Thoracic aorta (tissue), 2 donors: ENCODE results near the gene KCTD5. TPM values are rescaled to one million over a fixed set of nuclear protein-coding genes. Genes with fewer than 3 reads are reported as not detected.

Source experiments
- ATAC-seq: fragments of 150-250 bp; one replicate; pipeline ENCODE4 v1.8.0; 2017; ENCODE audit warnings: low read depth; ENCODE audit not compliant: insufficient number of reproducible peaks, low FRiP score
- DNase-seq: peaks from one replicate; pipeline ENCODE4 v3.0.0-alpha.2; 2020; ENCODE audit warnings: low spot score
- H3K27ac ChIP-seq, 2 donors: fragments of 200-600 bp; sonication (generic); 1 replicate in 1 of 2; 2 replicates in 1 of 2; pipeline ENCODE4 v1.5.1; 2016; ENCODE audit warnings: mild to moderate bottlenecking in 2 of 2, moderate library complexity in 2 of 2
- H3K27me3 ChIP-seq: fragments of 200-600 bp; sonication (generic); replicated peaks from 2 replicates; pipeline ENCODE4 v1.6.0; 2016; ENCODE audit warnings: mild to moderate bottlenecking; ENCODE audit not compliant: insufficient read depth
- H3K36me3 ChIP-seq: fragments of 200-600 bp; sonication (generic); one replicate; pipeline ENCODE4 v1.5.1; 2016
- H3K4me1 ChIP-seq, 2 donors: fragments of 200-600 bp; sonication (generic); 1 replicate in 1 of 2; 2 replicates in 1 of 2; pipeline versions ENCODE4 v1.5.1 to v1.6.0; 2016; ENCODE audit warnings: low read depth in 2 of 2, mild to moderate bottlenecking in 1 of 2; ENCODE audit not compliant: control insufficient read depth in 1 of 2
- H3K4me3 ChIP-seq: fragments of 200-600 bp; sonication (generic); 2 replicates; pipeline ENCODE4 v1.5.1; 2016; ENCODE audit warnings: mild to moderate bottlenecking
- H3K9me3 ChIP-seq: fragments of 200-600 bp; sonication (generic); 2 replicates; pipeline ENCODE4 v1.5.1; 2016
- total RNA-seq, 2 donors: library from RNA; depleted of rRNA; stranded (reverse); fragments of >200 nt; gene quantifications; one replicate each; pipeline versions ENCODE4 v1.1.0 to v1.2.3, GENCODE V29; 2016
- TF ChIP-seq, protein P1 (sequence below): fragments of 200-600 bp; sonication (generic); IDR thresholded peaks from one replicate; pipeline ENCODE4 v1.5.1; 2019; ENCODE audit warnings: antibody characterized with exemption

Gene KCTD5
- total RNA-seq, 2 donors from 2014 or later, result 13.8 to 19.2 TPM

DNA sequence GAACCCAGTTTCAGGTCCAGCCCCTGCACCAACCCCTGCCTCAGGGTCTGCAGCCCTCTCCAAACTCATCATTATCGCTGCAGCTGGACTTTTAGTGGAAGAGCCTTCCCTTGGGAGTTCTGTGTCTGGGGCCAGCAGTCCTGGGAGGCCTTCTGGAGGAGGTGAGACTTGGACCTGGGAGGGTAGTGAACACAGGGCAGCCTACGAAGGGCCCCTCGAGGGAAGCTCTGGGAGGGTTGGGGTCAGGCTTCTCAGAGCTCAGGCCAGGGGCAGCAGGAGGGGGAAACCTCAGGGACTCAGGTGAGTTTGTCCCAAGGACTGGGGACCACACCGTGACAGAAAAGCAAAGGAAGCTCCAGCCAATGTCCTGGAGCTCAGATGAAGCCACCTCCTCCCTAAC is 58.8 kb downstream of the KCTD5 start:
- Histone ChIP-seq H3K27me3 (no peaks in the 10 kb centered on the region), H3K4me1 (no peaks in the 10 kb centered on the region), H3K36me3 (no peaks in the 10 kb centered on the region), H3K4me3 (no peak overlapping the region), H3K27ac (no peak overlapping the region), H3K9me3 (no peaks in the 10 kb centered on the region)
- TF ChIP-seq, protein P1, sequence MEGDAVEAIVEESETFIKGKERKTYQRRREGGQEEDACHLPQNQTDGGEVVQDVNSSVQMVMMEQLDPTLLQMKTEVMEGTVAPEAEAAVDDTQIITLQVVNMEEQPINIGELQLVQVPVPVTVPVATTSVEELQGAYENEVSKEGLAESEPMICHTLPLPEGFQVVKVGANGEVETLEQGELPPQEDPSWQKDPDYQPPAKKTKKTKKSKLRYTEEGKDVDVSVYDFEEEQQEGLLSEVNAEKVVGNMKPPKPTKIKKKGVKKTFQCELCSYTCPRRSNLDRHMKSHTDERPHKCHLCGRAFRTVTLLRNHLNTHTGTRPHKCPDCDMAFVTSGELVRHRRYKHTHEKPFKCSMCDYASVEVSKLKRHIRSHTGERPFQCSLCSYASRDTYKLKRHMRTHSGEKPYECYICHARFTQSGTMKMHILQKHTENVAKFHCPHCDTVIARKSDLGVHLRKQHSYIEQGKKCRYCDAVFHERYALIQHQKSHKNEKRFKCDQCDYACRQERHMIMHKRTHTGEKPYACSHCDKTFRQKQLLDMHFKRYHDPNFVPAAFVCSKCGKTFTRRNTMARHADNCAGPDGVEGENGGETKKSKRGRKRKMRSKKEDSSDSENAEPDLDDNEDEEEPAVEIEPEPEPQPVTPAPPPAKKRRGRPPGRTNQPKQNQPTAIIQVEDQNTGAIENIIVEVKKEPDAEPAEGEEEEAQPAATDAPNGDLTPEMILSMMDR, result no peak
- DNase-seq (no peak), ATAC-seq (no peak)

DNA sequence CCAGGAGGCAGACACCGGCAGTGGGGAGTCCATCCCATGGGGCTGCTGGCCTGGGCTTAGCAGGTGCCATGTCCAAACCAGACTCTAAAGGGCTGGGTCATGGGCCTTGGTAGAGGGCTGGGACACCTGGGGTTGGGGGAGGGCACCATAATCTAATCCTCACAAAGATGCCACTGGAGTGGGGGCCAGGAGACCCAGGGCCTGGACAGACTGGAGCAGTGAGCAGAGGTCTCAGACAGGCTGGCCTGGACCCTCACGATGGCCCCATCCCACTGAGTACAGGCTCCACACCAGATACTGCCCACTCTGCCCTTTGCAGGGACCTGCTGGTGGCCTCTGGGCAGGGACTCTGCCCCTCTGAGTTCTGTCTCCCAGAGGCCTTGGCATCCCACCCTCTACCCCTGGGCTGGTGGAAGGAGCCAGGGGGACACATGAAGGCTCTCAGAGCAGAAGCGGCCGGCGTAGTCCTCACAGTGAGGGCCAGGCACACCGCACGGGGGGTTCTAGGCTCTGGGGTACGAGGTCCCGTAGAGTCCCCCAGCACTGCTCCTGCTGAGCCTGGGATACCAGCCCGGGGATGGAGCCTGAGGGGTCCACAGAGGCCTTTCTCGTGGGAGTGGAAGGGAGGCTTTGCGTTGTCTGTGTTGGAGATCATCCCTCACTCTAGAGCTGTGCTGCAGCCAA is 60.1 kb downstream of the KCTD5 start:
- no peaks in the 10 kb centered on the region for H3K36me3 ChIP-seq
- no peak for DNase-seq
- H3K4me1 ChIP-seq, result no peaks in the 10 kb centered on the region
- H3K27ac ChIP-seq, result no peak overlapping the region
- TF ChIP-seq, protein P1, result no peak
- no peaks in the 10 kb centered on the region for H3K9me3 ChIP-seq
- no peak for ATAC-seq
- H3K27me3 ChIP-seq, result no peaks in the 10 kb centered on the region
- H3K4me3 ChIP-seq, result no peak overlapping the region

DNA sequence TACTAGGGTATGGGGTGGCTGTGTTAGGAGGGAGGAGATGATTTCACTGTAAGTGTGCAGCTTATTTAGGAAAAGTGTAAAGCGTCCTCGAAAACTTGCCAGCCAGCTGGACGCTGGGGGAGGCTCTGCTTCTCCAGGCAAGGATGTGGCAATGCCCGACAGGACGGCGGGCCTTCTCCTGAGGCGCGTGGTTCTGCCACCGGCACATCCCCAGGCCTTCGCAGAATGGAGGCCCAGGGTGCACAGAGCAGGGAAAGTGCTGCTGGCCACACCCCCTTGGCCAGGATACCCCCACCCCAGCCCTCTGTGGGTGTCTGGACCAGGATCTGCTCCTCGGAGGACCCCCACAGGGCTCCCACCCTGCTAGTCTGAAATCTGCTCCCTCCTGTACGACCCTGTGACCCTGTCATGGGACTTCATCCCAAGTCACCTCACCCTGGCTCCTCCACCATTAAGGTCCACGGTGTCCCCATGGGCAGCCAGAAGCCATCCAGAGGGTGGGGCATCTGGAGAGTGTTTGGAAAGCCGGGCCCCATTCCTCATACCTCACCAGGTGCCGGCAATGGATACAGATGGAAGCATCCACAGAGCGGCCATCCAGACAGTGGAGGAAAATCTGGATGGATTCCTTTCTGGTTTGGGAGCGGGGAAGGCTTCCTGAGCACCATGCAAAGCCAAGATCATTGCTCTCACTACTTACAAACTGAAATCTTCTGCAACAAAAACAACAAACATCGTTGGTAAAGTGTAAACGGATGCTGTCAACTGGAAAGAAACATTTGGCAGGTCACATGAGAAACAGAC is 60.9 kb downstream of the KCTD5 start:
- ATAC-seq (no peak), DNase-seq (no peak)
- Histone ChIP-seq H3K27me3 (no peaks in the 10 kb centered on the region), H3K4me3 (no peak overlapping the region), H3K36me3 (no peaks in the 10 kb centered on the region), H3K4me1 (no peaks in the 10 kb centered on the region), H3K27ac (no peak overlapping the region), H3K9me3 (no peaks in the 10 kb centered on the region)
- TF ChIP-seq, protein P1, result no peak

DNA sequence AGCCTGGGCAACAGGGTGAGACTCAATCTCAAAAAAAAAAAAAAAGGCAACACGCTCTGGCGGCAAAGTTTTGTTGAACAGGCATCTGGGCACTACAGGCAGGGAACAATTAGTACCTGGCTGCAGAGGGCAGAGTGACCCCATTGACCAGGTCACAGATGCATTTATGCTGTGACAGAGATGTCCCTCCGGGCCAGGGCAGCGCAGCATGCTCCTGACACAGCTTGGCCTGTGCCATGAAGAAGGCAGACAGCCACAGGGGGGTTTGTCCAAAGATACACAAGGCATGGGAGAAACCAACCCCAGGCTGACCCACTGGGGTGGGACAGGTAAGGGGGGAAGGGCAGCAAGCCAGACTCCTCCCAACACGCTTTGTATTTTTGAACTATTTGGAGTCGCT is 62.4 kb downstream of the KCTD5 start:
- Histone ChIP-seq H3K27me3 (no peaks in the 10 kb centered on the region), H3K27ac (no peak overlapping the region), H3K4me3 (no peak overlapping the region), H3K36me3 (no peaks in the 10 kb centered on the region), H3K9me3 (no peaks in the 10 kb centered on the region), H3K4me1 (no peaks in the 10 kb centered on the region)
- TF ChIP-seq, protein P1, result no peak
- ATAC-seq (no peak), DNase-seq (no peak)

DNA sequence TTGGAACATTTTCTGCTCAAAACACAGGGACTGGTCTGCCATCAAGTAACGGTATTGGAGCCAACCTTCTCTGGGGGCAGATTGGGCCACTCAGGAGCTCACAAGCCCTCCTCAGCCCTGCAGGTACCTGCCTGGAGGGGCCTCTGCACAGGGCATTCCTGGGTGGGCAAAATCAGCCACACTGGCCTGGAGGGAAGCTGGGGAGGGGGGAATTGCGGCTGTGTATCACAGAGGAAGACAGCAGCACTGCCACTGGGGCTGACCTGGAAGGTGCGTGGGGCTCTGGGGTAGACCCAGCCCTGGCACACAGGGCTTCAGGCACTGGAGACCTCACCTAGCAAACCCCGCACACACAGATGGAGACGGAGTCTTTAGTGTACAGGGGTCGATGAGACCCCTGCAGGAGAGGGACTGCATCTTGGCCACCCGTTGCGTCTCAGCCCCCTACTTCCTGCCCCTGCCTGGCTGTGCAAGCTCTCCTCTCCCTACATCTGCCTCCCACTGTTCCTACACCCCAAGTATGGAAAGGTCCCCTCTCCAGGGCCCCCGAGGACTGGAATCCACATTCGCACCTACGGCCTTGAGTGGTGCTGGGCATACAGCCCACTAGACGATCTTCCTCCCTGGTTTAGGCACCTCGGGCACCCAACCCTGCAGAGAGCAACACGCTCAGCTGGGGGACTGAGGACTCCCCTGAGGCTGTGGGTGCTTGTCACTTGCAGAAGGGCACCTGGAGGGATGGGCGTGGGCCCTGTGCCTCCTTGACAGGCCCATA is 63.0 kb downstream of the KCTD5 start:
- no peaks in the 10 kb centered on the region for H3K36me3 ChIP-seq
- TF ChIP-seq, protein P1, result no peak
- H3K27me3 ChIP-seq, result no peaks in the 10 kb centered on the region
- DNase-seq, result no peak
- H3K9me3 ChIP-seq, result no peaks in the 10 kb centered on the region
- H3K4me1 ChIP-seq, result no peaks in the 10 kb centered on the region
- no peak overlapping the region for H3K4me3 ChIP-seq
- no peak for ATAC-seq
- H3K27ac ChIP-seq, result no peak overlapping the region
